ENCODE data around the gene B3GNT5.

GRCh38 chr3:183301937-183302580 lies 49.0 kb downstream of the B3GNT5 start:
- TF ChIP-seq CTCF (IDR thresholded peaks at IDR 0.05; ENCODE audit: low read depth, low read length), result no peak
- no peak for TF ChIP-seq EZH2phosphoT487 (IDR thresholded peaks at IDR 0.05; ENCODE audit: low read depth)

Measured in OCI-LY3 (cell line).